Measurements from ENCODE around the gene ANO7.

DNA sequence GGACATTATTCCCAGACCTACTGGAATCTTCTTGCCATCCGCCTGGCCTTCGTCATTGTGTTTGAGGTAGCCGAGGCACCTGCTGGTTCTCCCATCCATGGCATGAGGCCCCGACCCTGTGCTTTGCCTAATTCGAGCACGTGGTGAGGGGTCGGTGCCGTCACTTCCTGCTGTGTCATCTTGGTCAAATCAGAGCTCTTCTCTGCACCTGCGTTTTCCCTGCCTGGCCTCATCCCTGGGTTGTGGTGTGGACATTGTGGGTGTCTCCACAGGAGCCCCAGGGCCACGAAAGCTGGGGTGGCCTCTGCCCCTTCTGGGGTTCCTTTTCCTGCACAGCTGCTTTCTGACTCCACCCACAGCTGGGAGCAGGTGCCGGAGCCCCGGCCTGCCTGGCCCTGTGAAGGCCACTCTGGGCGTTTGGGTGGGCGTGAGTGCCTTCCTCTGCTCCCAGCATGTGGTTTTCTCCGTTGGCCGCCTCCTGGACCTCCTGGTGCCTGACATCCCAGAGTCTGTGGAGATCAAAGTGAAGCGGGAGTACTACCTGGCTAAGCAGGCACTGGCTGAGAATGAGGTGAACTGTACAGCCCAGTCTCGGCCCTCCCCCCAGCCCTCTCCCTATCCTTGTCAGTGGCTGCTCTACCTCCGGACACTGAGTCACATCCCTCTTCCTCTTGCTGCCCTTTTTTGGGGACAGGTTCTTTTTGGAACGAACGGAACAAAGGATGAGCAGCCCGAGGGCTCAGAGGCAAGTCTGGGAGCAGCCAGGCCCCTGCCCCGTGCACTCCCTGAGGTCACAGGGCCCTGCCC lies 34.9 kb downstream of the ANO7 start:
- TF ChIP-seq, protein P1, sequence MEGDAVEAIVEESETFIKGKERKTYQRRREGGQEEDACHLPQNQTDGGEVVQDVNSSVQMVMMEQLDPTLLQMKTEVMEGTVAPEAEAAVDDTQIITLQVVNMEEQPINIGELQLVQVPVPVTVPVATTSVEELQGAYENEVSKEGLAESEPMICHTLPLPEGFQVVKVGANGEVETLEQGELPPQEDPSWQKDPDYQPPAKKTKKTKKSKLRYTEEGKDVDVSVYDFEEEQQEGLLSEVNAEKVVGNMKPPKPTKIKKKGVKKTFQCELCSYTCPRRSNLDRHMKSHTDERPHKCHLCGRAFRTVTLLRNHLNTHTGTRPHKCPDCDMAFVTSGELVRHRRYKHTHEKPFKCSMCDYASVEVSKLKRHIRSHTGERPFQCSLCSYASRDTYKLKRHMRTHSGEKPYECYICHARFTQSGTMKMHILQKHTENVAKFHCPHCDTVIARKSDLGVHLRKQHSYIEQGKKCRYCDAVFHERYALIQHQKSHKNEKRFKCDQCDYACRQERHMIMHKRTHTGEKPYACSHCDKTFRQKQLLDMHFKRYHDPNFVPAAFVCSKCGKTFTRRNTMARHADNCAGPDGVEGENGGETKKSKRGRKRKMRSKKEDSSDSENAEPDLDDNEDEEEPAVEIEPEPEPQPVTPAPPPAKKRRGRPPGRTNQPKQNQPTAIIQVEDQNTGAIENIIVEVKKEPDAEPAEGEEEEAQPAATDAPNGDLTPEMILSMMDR (IDR thresholded peaks at IDR 0.05; ENCODE audit: low read length), result no peak
- no peak for TF ChIP-seq EZH2phosphoT487 (IDR thresholded peaks at IDR 0.05; ENCODE audit: low read length)

Data from MM.1S (cell line).